ENCODE measurements around the gene LPA. TPM values are rescaled to one million over a fixed set of nuclear protein-coding genes. Genes with fewer than 3 reads are reported as not detected.
A peak's percentile ranks its signal among the peaks of the same experiment; 100 is the strongest.
"Not testable (repeated sequence)": the region's sequence is repeated elsewhere in the genome, so short reads cannot be mapped to it uniquely, and the experiment has no call there.

The LPA gene
- total RNA-seq, 1 donor from 2014 or later, result not detected

DNA sequence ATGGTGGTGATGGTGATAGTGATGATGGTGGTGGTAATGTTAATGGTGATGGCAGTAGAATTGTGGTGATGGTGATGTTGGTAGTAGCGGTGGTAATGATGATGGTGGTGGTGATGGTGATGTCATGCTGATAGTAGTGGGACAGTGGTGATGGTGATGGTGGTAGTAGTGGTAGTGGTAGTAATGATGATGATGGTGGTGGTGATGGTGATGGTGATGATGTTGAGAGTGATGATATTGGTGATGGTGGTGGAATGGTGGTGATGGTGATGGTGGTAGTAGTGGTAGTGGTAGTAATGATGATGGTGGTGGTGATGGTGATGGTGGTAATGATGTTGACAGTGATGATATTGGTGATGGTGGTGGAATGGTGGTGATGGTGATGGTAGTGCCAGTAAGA, 128.8 kb downstream of the LPA start:
- H3K4me3 ChIP-seq, result no peak overlapping the region
- no peak overlapping the region for H3K27ac ChIP-seq
- DNase-seq (ENCODE audit: low spot score in 2 of 2), result no peak
- TF ChIP-seq, protein P1, sequence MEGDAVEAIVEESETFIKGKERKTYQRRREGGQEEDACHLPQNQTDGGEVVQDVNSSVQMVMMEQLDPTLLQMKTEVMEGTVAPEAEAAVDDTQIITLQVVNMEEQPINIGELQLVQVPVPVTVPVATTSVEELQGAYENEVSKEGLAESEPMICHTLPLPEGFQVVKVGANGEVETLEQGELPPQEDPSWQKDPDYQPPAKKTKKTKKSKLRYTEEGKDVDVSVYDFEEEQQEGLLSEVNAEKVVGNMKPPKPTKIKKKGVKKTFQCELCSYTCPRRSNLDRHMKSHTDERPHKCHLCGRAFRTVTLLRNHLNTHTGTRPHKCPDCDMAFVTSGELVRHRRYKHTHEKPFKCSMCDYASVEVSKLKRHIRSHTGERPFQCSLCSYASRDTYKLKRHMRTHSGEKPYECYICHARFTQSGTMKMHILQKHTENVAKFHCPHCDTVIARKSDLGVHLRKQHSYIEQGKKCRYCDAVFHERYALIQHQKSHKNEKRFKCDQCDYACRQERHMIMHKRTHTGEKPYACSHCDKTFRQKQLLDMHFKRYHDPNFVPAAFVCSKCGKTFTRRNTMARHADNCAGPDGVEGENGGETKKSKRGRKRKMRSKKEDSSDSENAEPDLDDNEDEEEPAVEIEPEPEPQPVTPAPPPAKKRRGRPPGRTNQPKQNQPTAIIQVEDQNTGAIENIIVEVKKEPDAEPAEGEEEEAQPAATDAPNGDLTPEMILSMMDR (IDR thresholded peaks at IDR 0.05), result no peak
- H3K36me3 ChIP-seq, result no peaks in the 10 kb centered on the region
- peaks cover 0 to 3% of the 10 kb centered on the region in 2 donors for H3K4me1 ChIP-seq
- intact Hi-C loops (cut with DNase I), result loop anchor here (2.0 kb wide), 1 partner anchor 672 kb away; no protein-coding TSS in a partner anchor
- no peaks in the 10 kb centered on the region for H3K27me3 ChIP-seq
- no peaks in the 10 kb centered on the region for H3K9me3 ChIP-seq

DNA sequence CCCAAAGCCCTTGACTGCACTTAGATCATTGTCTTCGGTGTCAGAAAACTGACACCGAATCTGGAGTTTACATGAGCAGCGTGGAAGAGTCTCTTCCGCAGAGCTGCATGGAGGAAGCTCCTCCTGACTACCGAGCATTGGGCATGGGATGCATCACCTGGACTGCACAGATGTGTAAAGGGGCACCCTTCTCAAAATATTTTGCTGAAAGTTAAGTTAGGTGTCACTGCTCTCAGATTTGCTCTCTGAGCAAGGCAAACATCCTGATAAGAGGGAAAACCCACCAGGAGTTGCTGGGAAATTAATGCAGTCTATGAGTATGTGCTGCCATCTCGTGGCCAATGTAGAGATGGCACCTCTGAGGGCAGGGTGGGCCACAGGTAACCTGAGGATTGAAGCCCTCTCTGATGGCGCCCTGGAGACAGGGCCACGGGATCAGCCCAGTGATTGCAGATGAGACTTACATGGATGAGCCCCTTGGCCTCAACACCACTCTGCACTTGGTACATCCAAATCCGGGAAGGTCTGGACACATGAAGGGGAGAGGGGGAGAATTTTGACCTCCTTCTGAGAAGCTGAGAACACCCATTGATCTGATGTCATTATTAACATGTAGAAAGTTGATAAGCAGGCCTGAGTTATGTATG, 129.9 kb downstream of the LPA start:
- TF ChIP-seq, protein P1 (IDR thresholded peaks at IDR 0.05), result peak; percentile 75 to 96 (median 87)
- intact Hi-C loops (cut with DNase I), result loop anchor here (1.0 to 2.0 kb wide), 2 partner anchors 14 to 671 kb away; no protein-coding TSS in a partner anchor
- Histone ChIP-seq H3K27me3 (no peaks in the 10 kb centered on the region), H3K4me1 (peaks cover 0 to 3% of the 10 kb centered on the region in 2 donors), H3K36me3 (no peaks in the 10 kb centered on the region), H3K4me3 (peak overlapping the region in 1 of 2 donors; percentile 39), H3K27ac (no peak overlapping the region), H3K9me3 (no peaks in the 10 kb centered on the region)
- peak in 1 of 2 donors; percentile 80 for DNase-seq (ENCODE audit: low spot score in 2 of 2)

DNA sequence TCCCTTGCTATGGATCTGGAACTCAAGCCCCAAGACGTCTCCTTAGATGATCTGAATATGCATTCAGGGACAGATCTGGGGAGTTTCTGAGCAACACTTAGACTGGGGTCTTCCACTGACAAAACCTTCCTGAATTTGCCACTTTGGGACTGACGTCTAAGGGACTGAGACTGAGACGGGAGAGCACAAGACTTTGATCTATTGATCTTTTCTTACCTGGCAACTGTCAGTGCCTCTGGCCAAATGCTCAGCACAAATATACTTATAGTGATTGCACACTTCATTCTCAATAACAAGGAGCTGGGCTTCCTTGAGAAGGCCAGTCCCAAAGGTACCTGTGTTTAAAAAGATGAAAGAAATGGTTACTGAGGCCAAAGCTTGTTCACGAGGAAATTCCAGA, 131.8 kb downstream of the LPA start:
- intact Hi-C loops (cut with DNase I), result no loop called here
- Histone ChIP-seq H3K9me3 (no peaks in the 10 kb centered on the region), H3K4me3 (no peak overlapping the region), H3K36me3 (no peaks in the 10 kb centered on the region), H3K4me1 (peaks cover 0 to 3% of the 10 kb centered on the region in 2 donors), H3K27ac (no peak overlapping the region), H3K27me3 (no peaks in the 10 kb centered on the region)
- no peak for DNase-seq (ENCODE audit: low spot score in 2 of 2)
- TF ChIP-seq, protein P1 (IDR thresholded peaks at IDR 0.05), result no peak

DNA sequence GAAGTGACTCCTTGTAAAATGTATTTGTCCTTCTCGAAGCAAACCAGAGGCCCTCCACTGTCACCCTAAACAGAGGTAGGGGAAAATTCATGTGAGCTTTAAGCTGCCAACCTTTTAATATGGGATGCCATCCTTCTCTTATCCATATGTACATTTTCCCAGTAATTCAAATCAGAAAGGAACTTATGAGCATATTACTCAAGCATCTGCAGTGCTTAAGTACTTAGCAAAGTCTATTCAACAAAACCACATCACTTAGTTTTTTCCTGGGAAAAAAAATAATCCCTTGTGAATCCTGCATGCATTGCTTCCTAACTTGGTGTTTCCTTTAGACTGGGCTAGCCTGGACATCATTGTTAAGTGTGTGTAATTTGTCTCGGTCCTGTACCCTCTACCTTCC, 132.2 kb downstream of the LPA start:
- Histone ChIP-seq H3K4me3 (no peak overlapping the region), H3K27me3 (no peaks in the 10 kb centered on the region), H3K27ac (no peak overlapping the region), H3K4me1 (peaks cover 0 to 3% of the 10 kb centered on the region in 2 donors), H3K9me3 (no peaks in the 10 kb centered on the region), H3K36me3 (no peaks in the 10 kb centered on the region)
- intact Hi-C loops (cut with DNase I), result no loop called here
- DNase-seq (ENCODE audit: low spot score in 2 of 2), result no peak
- TF ChIP-seq, protein P1 (IDR thresholded peaks at IDR 0.05), result no peak

DNA sequence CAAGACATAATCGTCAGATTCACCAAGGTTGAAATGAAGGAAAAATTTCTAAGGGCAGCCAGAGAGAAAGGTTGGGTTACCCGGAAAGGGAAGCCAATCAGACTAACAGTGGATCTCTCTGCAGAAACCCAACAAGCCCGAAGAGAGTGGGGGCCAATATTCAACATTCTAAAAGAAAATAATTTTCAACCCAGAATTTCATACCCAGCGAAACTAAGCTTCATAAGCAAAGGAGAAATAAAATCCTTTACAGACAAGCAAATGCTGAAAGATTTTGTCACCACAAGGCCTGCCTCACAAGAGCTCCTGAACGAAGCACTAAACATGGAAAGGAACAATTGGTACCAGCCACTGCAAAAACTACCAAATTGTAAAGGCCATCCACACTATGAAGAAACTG, 134.6 kb downstream of the LPA start:
- H3K36me3 ChIP-seq; intact Hi-C loops (cut with DNase I); H3K27ac ChIP-seq; H3K4me1 ChIP-seq; H3K27me3 ChIP-seq; H3K9me3 ChIP-seq; DNase-seq (ENCODE audit: low spot score in 2 of 2); H3K4me3 ChIP-seq: not testable (repeated sequence)

DNA sequence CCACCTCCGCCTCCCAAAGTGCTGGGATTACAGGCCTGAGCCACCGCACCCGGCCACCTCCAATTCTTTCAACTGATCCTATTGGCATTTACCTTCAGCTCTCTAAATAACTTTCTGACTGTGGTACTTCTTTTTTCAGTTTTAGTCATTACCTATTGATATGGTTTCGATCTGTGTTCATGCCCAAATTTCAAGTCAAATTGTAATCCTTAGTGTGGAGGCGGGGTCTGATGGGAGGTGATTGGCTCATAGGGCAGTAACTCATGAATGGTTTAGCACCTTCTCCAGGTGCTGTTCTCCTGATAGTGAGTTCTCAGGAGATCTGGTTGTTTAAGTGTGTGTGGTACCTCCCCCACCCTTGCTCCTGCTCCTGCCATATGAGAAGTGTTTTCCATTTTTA, 140.9 kb downstream of the LPA start:
- no peaks in the 10 kb centered on the region for H3K9me3 ChIP-seq
- TF ChIP-seq, protein P1 (IDR thresholded peaks at IDR 0.05), result no peak
- no peak overlapping the region for H3K27ac ChIP-seq
- intact Hi-C loops (cut with DNase I), result loop anchor here (5.0 kb wide), 2 partner anchors 436 to 849 kb away; no protein-coding TSS in a partner anchor
- no peaks in the 10 kb centered on the region for H3K36me3 ChIP-seq
- H3K4me3 ChIP-seq, result no peak overlapping the region
- no peak for DNase-seq (ENCODE audit: low spot score in 2 of 2)
- H3K27me3 ChIP-seq, result no peaks in the 10 kb centered on the region
- no peaks in the 10 kb centered on the region for H3K4me1 ChIP-seq
